Kidney (tissue), 14 donors: ENCODE measurements around the gene L3MBTL4. TPM values are rescaled to one million over a fixed set of nuclear protein-coding genes. Genes with fewer than 3 reads are reported as not detected.

Source experiments
- DNase-seq, 5 donors: peaks; one replicate each; pipeline ENCODE4 v3.0.0-alpha.2; 2013 to 2020
- FAIRE-seq: peaks from 2 replicates; lab custom pipeline; 2012; peaks lifted over from hg19 to GRCh38; lab: Jason Lieb, UNC
- H3K27ac ChIP-seq, 2 donors: one replicate each; pipeline ENCODE4 v1.7.0; 2013; ENCODE audit warnings: low read depth in 2 of 2, low read length in 2 of 2, inconsistent platforms in 1 of 2
- H3K27me3 ChIP-seq: one replicate; pipeline ENCODE4 v1.7.1; 2013; ENCODE audit warnings: low read length, inconsistent platforms; ENCODE audit not compliant: control insufficient read depth, insufficient read depth
- H3K36me3 ChIP-seq, 3 donors: one replicate each; pipeline versions ENCODE4 v1.7.0 to v1.7.1; 2013; ENCODE audit warnings: low read length in 3 of 3, control low read depth in 1 of 3, inconsistent platforms in 1 of 3; ENCODE audit not compliant: insufficient read depth in 3 of 3, control insufficient read depth in 2 of 3
- H3K4me1 ChIP-seq, 3 donors: one replicate each; pipeline versions ENCODE4 v1.7.0 to v1.7.1; 2013; ENCODE audit warnings: low read length in 3 of 3, inconsistent platforms in 1 of 3, low read depth in 1 of 3; ENCODE audit not compliant: control insufficient read depth in 2 of 3, insufficient read depth in 2 of 3
- H3K4me3 ChIP-seq, 3 donors: one replicate each; pipeline versions ENCODE4 v1.7.0 to v1.8.1; 2013; ENCODE audit warnings: low read length in 3 of 3, control low read depth in 1 of 3, inconsistent platforms in 1 of 3
- H3K9ac ChIP-seq, 3 donors: one replicate each; pipeline versions ENCODE4 v1.7.0 to v1.7.1; 2013; ENCODE audit warnings: low read length in 3 of 3, control low read depth in 1 of 3, inconsistent platforms in 1 of 3
- H3K9me3 ChIP-seq, 3 donors: one replicate each; pipeline versions ENCODE4 v1.7.0 to v1.7.1; 2013; ENCODE audit warnings: low read length in 3 of 3, control low read depth in 1 of 3, inconsistent platforms in 1 of 3; ENCODE audit not compliant: control insufficient read depth in 2 of 3, insufficient read depth in 1 of 3
- intact Hi-C: fragments of 100-400 bp; cut with DNase I; formaldehyde crosslinking; loops from one replicate; pipeline ENCODE4 v1.11.1; 2022
- polyA plus RNA-seq: library from polyadenylated mRNA; stranded (reverse); fragments of 350-450 nt; fragmentation: Illumina TruSeq; extraction: RNeasy Lipid Tissue Mini Kit (QIAGEN cat#74804); gene quantifications from one replicate; pipeline ENCODE4 v1.2.3, GENCODE V29; 2014; ENCODE audit warnings: low read depth, low replicate concordance; ENCODE audit not compliant: insufficient read depth
- total RNA-seq: library from RNA; stranded (reverse); fragmentation: NEBNext Ultra II Directional; extraction: Animal tissue kit (Norgen Biotek cat#: 25700); gene quantifications from one replicate; pipeline ENCODE4 v1.2.1, GENCODE V29; 2021
- TF ChIP-seq, protein P1 (sequence below): IDR thresholded peaks from 3 replicates; pipeline ENCODE4 v1.5.1; 2012; ENCODE audit warnings: mild to moderate bottlenecking, moderate library complexity, borderline replicate concordance; ENCODE audit not compliant: insufficient read depth; ENCODE audit errors: extremely low read depth
- donor health status: control.
- donor health status: control.
- donor health status: control.
- donor health status: control.
- donor health status: control.
- donor health status: DM: yes; HTN: yes; CAD: no.
- donor health status: Normal renal cell carcinoma (clear cell type).

The L3MBTL4 gene
- total and polyA plus RNA-seq, 2 donors from 2014 or later, result 3.9 to 15.2 TPM

DNA sequence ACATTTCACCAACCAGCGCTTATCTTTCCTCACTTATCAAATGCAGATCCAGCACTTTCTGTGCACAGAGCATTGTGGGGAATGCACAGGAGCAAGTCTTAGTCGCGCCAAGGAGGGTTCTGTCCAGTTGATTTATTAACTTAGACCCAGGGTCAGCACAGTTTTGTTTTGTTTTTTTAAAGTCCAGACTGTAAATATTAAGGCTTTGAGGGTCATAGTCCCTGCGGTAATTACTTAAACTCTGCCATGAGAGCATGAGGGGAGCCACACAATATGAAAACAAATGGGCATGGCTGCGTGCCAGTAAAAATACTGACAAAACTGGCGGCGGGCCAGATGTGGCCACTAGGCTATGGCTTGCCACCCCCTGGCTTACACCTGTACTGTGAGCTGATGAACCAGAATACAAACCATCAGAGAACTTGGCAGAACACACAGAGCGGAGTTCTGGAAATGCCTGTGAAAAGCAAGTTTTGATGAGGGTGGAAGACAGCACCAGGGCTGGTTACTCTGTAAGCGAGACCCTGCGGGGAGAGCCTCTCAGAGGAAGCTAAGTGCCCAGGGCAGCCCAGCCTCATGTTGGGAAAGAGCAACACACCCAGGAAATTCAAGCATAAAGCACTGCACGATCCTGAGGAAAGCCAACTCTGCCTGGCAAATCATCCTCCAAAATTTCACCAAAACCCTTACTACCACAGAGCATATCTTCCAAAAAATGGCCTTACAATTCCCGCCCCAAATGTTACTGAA, 43.6 kb downstream of the L3MBTL4 start:
- TF ChIP-seq, protein P1, sequence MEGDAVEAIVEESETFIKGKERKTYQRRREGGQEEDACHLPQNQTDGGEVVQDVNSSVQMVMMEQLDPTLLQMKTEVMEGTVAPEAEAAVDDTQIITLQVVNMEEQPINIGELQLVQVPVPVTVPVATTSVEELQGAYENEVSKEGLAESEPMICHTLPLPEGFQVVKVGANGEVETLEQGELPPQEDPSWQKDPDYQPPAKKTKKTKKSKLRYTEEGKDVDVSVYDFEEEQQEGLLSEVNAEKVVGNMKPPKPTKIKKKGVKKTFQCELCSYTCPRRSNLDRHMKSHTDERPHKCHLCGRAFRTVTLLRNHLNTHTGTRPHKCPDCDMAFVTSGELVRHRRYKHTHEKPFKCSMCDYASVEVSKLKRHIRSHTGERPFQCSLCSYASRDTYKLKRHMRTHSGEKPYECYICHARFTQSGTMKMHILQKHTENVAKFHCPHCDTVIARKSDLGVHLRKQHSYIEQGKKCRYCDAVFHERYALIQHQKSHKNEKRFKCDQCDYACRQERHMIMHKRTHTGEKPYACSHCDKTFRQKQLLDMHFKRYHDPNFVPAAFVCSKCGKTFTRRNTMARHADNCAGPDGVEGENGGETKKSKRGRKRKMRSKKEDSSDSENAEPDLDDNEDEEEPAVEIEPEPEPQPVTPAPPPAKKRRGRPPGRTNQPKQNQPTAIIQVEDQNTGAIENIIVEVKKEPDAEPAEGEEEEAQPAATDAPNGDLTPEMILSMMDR, result no peak
- H3K27ac ChIP-seq, result no peak overlapping the region
- H3K9ac ChIP-seq, result no peak overlapping the region
- H3K4me1 ChIP-seq, result peaks cover 0 to 46% (median 10%) of the 10 kb centered on the region in 3 donors
- DNase-seq (peak; percentile 68 to 86 (median 76)), FAIRE-seq (peak; percentile 70)
- intact Hi-C loops, result no loop called here
- H3K27me3 ChIP-seq, result no peaks in the 10 kb centered on the region
- H3K4me3 ChIP-seq, result no peak overlapping the region
- H3K9me3 ChIP-seq, result no peaks in the 10 kb centered on the region
- H3K36me3 ChIP-seq, result no peaks in the 10 kb centered on the region

DNA sequence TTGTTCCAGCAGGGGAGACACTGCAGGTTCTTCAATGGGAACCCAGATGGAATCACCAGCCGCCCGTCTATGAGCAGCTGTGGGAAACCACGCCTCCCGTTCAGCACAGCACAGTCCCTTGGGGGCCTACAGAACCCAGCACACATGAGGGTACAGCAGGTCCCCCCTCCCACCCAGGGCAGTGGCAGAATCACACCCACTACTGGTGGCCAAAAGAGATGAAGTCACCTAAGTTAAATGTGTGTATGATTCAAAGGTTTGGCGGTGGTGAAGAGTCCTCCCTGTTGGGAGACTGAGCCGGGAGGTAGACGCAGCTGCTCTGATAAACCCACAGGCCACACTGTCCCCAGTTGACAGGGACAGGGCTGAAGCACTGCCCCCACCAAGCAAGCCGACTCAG, 44.3 kb downstream of the L3MBTL4 start:
- Histone ChIP-seq H3K4me1 (peaks cover 0 to 51% (median 10%) of the 10 kb centered on the region in 3 donors), H3K9me3 (no peaks in the 10 kb centered on the region), H3K9ac (no peak overlapping the region), H3K27me3 (no peaks in the 10 kb centered on the region), H3K36me3 (no peaks in the 10 kb centered on the region), H3K4me3 (no peak overlapping the region), H3K27ac (peak overlapping the region in 1 of 2 donors; percentile 68)
- DNase-seq (no peak), FAIRE-seq (no peak)
- TF ChIP-seq, protein P1, result no peak
- intact Hi-C loops, result no loop called here

DNA sequence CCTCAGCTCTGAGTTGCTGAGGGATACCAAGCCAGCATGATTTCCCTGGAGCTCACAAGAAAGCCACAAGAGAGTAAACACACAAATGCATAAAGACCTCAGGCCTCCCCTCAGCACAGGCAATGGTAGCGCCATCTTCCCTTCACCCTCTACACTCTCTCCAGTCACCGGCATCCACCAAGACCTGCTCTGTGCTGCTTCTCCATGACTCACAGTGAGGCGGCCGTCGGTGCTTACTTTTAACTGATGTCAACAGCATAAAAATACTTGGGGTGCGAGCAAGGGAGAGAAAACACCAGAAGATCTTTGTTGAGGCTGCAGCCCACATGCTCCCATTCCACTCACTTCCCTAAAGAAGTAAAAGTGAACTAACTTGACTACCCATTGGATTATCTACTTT, 46.7 kb downstream of the L3MBTL4 start:
- Histone ChIP-seq H3K9ac (no peak overlapping the region), H3K4me1 (peaks cover 0 to 46% (median 8%) of the 10 kb centered on the region in 3 donors), H3K9me3 (no peaks in the 10 kb centered on the region), H3K27ac (no peak overlapping the region), H3K36me3 (no peaks in the 10 kb centered on the region), H3K27me3 (no peaks in the 10 kb centered on the region), H3K4me3 (no peak overlapping the region)
- TF ChIP-seq, protein P1, result no peak
- no peak for DNase-seq
- no peak for FAIRE-seq
- intact Hi-C loops, result no loop called here
